ENCODE results near the gene PDGFB. TPM values are rescaled to one million over a fixed set of nuclear protein-coding genes. Genes with fewer than 3 reads are reported as not detected.

Gene PDGFB
- total and polyA plus RNA-seq, 2 of the 4 experiments (the other 2 are of a cell fraction), result 0.07 TPM; not detected in 1

DNA sequence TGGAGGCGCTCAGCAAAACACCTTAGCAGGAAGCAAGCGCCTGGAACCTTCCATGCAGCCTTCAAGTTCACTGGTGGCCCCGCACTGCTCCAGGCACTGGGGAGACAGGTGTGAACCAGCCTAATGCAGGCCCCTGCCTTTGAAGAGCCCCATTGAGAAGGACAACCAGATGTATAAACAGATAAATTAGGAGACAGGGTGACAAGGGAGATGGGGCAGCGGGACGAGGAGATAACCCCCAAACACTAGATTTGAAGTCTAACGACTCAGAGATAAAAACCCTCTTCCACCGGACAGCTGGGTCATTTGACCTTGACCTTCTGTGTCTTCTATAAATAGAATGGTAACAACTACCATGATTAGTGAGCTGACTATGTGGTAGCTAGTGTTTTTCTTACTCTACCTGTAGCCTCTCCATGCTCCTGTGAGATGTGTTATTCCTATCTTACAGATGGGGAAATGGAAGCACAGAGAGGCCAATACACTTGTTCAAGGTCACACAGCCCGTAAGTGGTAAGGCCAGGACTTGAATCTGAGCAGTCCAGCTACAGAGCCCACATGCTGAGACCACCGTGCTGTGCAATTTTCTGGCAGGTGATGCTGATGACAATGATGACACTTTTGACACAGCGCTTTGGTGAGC, 2.0 kb upstream of the PDGFB start:
- no peak overlapping the region for H3K27ac ChIP-seq (ENCODE audit: insufficient read depth, low read length)
- H4K5ac ChIP-seq (ENCODE audit: low read depth, low read length), result no peak overlapping the region
- H3K36me3 ChIP-seq (ENCODE audit: control insufficient read depth, insufficient read depth, low read length), result no peaks in the 10 kb centered on the region
- H2BK15ac ChIP-seq (ENCODE audit: low read depth, low read length), result no peak overlapping the region
- H4K91ac ChIP-seq (ENCODE audit: insufficient read depth, low read depth, low read length), result no peak overlapping the region
- no peak overlapping the region for H3K4me3 ChIP-seq (ENCODE audit: insufficient read depth, low read depth, low read length)
- no peak overlapping the region for H2AK9ac ChIP-seq (replicated peaks; ENCODE audit: low read depth, low read length, poor library complexity)
- TF ChIP-seq MAZ (IDR thresholded peaks at IDR 0.05; ENCODE audit: borderline replicate concordance, low read depth, low read length) (no peak), MAFK (IDR thresholded peaks at IDR 0.05; ENCODE audit: low read depth, low read length) (no peak), SMC3 (IDR thresholded peaks at IDR 0.05; ENCODE audit: low read depth, low read length) (no peak), CHD1 (IDR thresholded peaks at IDR 0.05; ENCODE audit: low read depth, low read length) (no peak), NFE2L2 (IDR thresholded peaks at IDR 0.05; ENCODE audit: low read depth, low read length) (no peak), RAD21 (IDR thresholded peaks at IDR 0.05; ENCODE audit: low read length) (no peak), RCOR1 (IDR thresholded peaks at IDR 0.05; ENCODE audit: insufficient replicate concordance, low read length) (no peak), MXI1 (IDR thresholded peaks at IDR 0.05; ENCODE audit: borderline replicate concordance, low read depth, low read length) (no peak), BHLHE40 (IDR thresholded peaks at IDR 0.05; ENCODE audit: low read depth, low read length) (no peak), POLR2A (IDR thresholded peaks at IDR 0.05; ENCODE audit: low read depth, low read length) (no peak)
- TF ChIP-seq, protein P1, sequence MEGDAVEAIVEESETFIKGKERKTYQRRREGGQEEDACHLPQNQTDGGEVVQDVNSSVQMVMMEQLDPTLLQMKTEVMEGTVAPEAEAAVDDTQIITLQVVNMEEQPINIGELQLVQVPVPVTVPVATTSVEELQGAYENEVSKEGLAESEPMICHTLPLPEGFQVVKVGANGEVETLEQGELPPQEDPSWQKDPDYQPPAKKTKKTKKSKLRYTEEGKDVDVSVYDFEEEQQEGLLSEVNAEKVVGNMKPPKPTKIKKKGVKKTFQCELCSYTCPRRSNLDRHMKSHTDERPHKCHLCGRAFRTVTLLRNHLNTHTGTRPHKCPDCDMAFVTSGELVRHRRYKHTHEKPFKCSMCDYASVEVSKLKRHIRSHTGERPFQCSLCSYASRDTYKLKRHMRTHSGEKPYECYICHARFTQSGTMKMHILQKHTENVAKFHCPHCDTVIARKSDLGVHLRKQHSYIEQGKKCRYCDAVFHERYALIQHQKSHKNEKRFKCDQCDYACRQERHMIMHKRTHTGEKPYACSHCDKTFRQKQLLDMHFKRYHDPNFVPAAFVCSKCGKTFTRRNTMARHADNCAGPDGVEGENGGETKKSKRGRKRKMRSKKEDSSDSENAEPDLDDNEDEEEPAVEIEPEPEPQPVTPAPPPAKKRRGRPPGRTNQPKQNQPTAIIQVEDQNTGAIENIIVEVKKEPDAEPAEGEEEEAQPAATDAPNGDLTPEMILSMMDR (conservative IDR thresholded peaks at IDR 0.05; ENCODE audit: low read depth, low read length), result no peak
- TF ChIP-seq, protein P2, sequence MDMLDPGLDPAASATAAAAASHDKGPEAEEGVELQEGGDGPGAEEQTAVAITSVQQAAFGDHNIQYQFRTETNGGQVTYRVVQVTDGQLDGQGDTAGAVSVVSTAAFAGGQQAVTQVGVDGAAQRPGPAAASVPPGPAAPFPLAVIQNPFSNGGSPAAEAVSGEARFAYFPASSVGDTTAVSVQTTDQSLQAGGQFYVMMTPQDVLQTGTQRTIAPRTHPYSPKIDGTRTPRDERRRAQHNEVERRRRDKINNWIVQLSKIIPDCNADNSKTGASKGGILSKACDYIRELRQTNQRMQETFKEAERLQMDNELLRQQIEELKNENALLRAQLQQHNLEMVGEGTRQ (IDR thresholded peaks at IDR 0.05; ENCODE audit: low read depth, low read length), result no peak
- H2BK5ac ChIP-seq (ENCODE audit: low read depth, low read length, poor library complexity, severe bottlenecking), result no peak overlapping the region
- H3K9me3 ChIP-seq (ENCODE audit: control insufficient read depth, insufficient read depth, low read length), result no peaks in the 10 kb centered on the region
- H3K27me3 ChIP-seq (ENCODE audit: control insufficient read depth, insufficient read depth, low read length), result peaks cover 53% of the 10 kb centered on the region
- H3K14ac ChIP-seq (replicated peaks; ENCODE audit: low read depth, low read length), result no peak overlapping the region
- no peak overlapping the region for H3K18ac ChIP-seq (ENCODE audit: low read depth, low read length)
- dilution Hi-C loops (cut with HindIII; ENCODE audit: low sequenced_read_pairs, unreplicated experiment), result no loop called here
- peaks cover 8% of the 10 kb centered on the region for H3K9me1 ChIP-seq (ENCODE audit: insufficient read depth, low read length)
- BruUV-seq (replicated peaks), result no TSS peak
- in situ Hi-C loops (cut with MboI; ENCODE audit: low sequenced_read_pairs), result no loop called here
- H3K56ac ChIP-seq (ENCODE audit: extremely low read depth, insufficient read depth, low read length), result no peak overlapping the region
- intact Hi-C loops (cut with micrococcal nuclease), result no loop called here
- H3K23ac ChIP-seq (ENCODE audit: low read depth, low read length), result no peak overlapping the region
- H2AK5ac ChIP-seq (ENCODE audit: low read depth, low read length), result no peak overlapping the region
- H2AFZ ChIP-seq (replicated peaks; ENCODE audit: low read length, poor library complexity), result no peak overlapping the region
- H4K8ac ChIP-seq (ENCODE audit: low read depth in 2 of 2, low read length in 2 of 2), result no peak overlapping the region
- no peak overlapping the region for H3K4me2 ChIP-seq (ENCODE audit: low read depth, low read length)
- no peak overlapping the region for H3K4ac ChIP-seq (ENCODE audit: low read depth, low read length)
- H4K20me1 ChIP-seq (ENCODE audit: insufficient read depth, low read length), result no peaks in the 10 kb centered on the region
- H3K79me1 ChIP-seq (ENCODE audit: low read depth in 1 of 2, low read length in 2 of 2), result no peaks in the 10 kb centered on the region
- ATAC-seq (ENCODE audit: low read depth) (no peak), DNase-seq (no peak)
- peaks cover 13% of the 10 kb centered on the region for H3K4me1 ChIP-seq (ENCODE audit: control insufficient read depth, insufficient read depth, low read length)
- ChIA-PET POLR2A (ENCODE audit: unreplicated experiment) (no interaction called here), CTCF (no interaction called here)
- no peak overlapping the region for H2BK120ac ChIP-seq (ENCODE audit: low read depth, low read length)
- no peak overlapping the region for H2BK20ac ChIP-seq (ENCODE audit: low read depth, low read length)
- H3K9ac ChIP-seq (ENCODE audit: low read depth, low read length), result no peak overlapping the region
- WGBS, 2 experiments (ENCODE audit: extremely low coverage in 2 of 2, insufficient read length in 1 of 2), result 77% methylated on average over 3 of the region's 10 CpGs; no CpG with 5 or more reads in 1 of the 2 experiments

All from IMR-90 (cell line).